GM21515 (cell line): ENCODE results near the gene ERBB2.
"Not testable (repeated sequence)": the region's sequence is repeated elsewhere in the genome, so short reads cannot be mapped to it uniquely, and the experiment has no call there.

Experiments used
- ATAC-seq: cut with Tn5 transposase; IDR thresholded peaks from one replicate; pipeline ENCODE4 v1.9.1; 2021; ENCODE audit not compliant: unreplicated experiment

ERBB2 gene

DNA sequence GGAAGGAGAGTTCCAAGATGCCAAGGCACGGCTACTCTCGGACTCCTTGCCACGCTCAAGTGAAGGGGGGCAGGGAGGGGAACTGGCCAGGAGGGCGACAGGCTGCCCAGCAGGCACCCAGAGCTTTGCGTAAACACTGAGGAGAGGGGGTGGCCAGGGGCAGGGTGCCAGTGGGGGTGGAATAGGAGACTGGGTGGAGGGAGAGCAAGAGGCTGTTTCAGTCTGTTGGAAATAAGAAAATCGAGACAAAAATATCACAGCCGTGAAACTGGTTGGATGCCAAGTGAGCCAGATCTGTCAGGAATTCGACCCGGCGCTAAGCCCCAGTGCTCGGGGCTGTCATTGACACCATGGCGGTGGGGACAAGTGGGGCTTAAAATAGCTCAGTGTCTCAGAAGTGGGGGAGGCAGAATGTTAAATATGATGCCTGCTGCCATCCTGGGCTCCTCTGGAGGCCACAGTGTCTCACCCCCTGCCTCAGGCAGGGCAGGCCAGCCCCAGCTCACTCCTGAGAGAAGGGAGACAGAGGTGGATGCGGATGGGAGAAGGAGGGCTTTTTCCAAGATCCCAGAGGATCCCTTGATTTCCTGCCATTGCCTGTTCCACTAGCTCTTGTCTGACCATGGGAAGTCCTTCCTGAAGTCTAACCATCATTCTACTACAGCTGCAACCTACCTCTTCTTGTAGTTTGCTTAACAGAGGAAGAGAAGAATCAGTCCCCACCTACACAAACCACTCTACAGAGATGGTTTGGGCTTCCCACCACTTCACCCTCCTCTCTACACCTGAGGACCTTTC lies 22.1 kb upstream of the ERBB2 start:
- ATAC-seq, result no peak

DNA sequence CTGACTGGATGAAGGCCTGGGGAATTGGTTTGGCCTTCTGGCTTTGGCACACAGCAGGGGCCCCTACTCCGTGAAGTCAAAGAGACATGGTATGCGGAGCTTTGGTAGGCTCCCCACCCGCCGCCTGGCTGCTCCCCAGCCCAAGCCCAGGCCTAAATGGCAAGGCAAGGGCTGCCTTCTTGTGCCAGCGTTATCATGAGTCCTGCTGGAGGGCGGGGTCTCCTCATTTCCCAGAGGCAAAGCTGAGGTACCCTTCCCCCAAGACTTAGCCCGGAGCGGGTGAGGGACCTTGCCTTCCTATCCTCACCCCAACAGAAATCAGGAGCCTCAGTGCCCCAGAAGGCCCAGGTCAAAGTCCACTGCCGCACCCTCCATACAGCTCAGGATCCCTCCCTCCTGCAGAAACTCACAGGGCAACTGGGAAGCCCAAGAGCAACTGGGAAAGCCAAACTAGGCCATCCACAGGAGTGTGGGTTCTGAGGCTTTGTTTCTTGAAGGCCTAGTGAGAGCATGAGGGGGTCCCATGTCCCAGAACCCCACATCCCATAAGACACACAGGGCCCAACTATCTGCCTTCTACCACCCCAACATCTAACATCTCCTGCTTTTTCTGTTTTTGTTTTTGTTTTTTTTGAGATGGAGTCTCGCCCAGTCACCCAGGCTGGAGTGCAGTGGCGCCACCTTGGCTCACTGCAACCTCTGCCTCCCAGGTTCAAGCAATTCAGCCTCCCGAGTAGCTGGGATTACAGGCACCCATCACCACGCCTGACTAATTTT lies 21.3 kb upstream of the ERBB2 start:
- no peak for ATAC-seq

DNA sequence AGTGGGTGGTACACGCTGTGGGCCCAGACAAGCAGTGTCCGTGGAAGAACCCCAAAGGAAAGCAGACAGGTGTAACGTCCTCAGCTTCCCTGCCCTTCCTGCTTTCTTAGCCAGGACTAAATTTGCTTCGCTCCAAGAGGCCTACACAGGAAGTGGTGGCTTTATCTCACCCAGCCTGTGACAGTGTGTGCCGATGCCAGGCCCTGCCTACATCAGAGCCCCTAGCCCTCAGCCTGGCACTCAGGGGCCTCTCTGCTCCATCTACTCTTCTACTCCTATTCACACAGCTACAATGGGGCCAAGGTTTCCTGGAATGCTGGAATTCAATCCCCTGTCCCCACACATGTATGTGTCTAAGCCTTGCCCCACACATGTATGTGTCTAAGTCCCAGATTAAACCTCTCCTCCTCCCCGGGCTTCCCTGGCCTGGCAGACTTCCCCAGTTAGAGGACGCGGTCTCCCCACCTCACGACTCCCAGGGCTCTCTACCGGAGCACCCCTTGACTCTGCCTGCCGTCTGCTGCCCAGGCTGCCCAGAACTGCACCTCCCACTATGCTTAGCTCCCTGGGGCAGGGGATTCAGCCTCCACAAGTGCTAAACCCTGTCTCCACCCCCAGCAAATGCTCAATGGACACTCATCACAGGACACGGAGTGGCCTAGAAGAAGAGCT lies 20.2 kb upstream of the ERBB2 start:
- no peak for ATAC-seq

DNA sequence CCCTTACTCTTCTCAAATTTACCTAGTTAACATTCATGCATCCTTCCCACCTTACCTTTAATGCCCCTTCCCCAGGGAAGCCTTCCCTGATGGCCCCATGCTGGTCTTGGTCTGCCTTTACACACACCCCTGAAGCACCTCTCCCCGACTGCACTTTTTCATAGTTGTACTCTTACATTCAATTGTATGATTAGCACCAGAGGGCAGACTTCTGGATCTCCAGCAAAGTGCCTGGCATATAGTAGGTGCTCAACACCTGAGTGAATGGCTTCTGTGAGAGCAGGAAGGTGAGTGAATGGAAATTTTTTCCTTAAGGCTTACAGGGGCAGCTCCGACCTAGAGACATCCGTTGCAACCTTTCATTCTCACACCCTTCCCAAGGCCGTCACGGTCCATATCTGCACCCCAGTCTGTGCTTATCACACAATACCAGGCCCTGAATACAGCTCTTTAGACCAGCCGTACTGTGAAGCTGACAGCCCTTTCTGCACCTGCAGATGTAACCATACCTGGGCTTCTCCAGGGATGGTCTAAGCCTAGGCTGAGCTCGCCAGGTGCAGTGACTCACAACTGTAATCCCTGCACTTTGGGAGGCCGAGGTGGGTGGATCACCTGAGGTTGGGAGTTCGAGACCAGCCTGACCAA lies 16.4 kb upstream of the ERBB2 start:
- ATAC-seq, result no peak

DNA sequence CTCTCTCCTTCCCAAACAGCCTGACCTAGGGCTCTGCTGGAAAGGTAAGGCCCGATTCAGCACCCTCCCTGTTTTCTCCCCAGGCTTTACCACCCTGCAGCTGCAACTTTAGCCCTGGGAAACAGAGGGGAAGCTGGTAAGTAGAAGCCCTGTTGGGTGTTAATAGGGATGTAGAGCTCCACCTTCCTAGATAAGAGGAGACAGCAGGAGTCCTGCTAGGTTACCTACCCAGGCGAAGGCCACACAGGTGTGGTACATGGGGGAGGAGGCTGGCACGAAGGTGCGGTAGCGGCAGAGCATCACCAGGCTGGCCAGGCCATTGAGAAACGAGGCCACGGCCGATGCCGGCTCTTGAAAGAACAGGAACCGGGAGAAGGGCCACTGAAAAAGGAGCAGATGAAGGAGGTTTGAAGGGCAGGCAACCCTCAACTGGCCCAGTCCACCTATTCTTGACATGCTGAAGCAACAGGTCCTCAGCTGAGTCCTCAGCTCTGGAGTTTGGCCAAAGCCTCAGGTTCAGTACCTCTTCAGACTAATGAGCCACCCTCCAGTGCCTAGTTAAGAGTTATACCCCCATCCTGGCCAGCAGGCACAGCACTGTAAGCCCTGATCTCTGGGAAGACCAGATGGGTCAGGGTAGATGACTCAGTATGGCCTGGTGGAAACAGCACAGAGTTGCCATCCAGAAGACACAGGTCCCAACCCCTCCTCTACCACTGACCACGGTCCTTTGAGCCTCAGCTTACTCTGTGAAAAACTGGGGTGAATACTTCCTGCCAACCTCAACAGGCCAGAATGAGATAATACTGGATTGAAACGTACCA lies 15.3 kb upstream of the ERBB2 start:
- ATAC-seq, result no peak

DNA sequence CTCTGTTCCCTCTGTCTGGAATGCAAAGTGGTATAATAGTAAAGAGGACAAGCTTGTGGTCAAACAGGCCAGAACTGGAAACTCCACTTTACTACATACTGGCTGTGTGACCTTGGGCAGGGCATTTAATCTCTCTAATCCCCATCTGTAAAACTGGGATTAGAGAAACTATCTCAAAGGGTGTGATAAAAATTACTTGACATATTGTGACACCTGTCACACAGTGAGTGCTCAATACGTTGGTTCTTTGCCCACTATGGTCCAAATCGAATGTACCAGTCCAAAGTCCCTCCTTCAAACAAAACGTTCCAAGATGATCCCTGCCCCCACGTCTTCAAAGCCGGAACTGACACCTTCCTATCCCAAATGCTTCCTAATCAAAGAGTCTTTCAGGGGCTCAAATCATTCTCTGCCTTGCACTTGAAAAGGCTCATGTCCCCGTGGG lies 12.7 kb upstream of the ERBB2 start:
- no peak for ATAC-seq

DNA sequence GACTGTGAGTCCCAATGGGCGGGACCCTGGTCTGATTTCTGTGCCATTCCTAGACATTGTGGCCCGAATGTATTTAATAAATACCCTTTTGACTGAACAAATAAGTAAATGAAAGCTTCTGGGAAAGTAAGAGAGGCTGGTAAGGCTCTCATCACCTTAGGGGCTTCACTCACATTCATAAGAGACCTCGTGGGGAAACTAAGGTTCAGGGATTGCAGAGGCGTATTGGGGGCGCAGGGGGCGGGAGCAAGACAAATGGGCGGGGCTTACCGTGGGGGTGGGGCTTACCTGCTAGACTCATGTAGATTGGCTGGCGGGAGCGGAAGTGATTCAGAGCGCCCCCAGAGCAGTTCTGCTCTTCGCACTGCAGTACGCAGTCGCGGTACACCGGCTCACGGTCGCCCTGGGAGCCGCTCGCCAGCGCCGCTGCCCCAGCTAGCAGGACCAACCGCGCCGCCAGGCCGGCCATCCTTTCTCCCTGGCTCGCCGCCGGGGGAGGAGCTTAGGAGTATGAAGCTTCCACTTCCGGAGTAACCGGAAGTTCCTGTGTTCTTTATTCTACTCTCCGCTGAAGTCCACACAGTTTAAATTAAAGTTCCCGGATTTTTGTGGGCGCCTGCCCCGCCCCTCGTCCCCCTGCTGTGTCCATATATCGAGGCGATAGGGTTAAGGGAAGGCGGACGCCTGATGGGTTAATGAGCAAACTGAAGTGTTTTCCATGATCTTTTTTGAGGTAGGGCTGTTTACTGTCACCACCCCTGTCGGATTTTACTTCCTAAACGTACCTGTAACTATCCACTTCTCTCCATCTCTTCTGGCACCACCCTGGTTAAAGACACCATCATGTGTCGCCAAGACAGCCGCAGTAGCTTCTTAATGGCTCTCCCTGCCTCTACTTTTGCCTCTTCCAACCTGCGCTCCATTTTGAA lies 12.1 kb upstream of the ERBB2 start, which contains the start of gene PGAP3:
TSS of gene PGAP3 (minus strand) at position 512 of the 929 bp plus-strand sequence. CDS start at position 469, 43 bp downstream.
- peak; percentile 76 for ATAC-seq

DNA sequence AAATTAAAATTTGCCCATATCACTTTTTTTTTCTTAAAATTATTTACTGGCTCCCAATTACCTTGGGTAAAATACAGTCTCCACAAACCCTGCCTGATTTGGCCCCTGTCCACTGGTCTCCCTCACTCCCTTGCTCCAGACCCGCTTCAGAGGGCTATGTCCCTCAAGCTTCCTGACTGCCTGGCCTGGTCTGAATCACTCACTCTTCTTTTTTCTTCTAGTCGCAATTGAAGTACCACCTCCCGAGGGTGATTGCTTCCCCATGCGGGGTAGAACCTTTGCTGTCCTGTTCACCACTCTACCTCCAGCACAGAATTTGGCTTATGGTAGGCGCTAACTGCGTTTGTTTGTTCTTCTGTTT lies 11.4 kb upstream of the ERBB2 start:
- ATAC-seq, result no peak

DNA sequence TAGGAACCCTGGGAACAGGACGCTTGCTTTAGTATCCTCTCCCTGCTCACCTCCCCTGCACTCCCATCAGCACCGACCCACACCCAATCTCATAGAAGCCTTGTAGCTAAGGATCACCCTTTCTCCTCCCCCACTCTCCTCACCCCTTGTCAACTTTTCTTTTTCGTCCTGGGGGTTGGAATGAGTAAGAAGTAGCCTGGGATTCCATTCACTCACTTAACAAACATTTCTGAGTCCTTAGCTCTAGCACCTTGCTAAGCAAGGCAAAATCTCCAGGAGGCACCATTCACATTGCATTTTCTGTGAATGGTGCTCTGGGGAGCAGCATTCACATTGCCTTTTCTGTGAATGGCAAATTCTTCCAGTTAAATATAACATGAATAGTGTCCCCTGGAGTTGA lies 10.9 kb upstream of the ERBB2 start:
- no peak for ATAC-seq

DNA sequence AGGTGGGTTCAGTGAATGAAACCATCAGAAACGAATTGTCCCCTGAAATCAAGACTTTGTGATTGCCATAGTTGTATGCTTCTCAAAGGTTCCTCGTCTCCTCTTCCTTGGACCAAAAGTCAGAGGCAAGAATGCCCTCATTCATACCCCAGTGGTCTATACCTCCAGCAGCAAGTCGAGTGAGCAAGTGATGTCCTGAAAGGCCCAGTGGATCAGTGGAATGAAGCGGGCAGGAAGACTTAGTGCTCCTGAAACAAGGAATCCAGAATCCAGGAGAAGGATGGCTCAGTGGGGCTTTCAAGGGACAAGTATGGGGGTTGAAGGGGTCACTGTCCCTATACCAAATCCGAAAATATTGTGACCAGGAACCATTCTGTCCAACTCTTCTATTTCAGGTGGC lies 5.3 kb upstream of the ERBB2 start:
- no peak for ATAC-seq

DNA sequence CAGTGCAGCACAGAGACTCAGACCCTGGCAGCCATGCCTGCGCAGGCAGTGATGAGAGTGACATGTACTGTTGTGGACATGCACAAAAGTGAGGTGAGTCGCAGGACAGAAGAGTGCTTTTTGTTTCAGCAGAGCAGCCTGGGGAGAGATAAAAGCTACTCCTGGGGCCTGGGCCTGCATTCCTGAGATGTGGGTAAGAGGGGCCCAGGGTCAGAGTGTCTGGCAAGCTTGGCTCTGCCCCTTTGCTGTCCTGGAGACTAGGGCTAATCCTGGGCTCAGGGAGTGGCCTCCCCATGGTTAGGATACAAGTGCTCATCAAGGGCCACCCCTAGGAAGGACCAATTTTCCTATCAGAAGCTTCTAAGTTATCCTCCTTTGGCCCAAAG lies 4.8 kb upstream of the ERBB2 start:
- no peak for ATAC-seq

DNA sequence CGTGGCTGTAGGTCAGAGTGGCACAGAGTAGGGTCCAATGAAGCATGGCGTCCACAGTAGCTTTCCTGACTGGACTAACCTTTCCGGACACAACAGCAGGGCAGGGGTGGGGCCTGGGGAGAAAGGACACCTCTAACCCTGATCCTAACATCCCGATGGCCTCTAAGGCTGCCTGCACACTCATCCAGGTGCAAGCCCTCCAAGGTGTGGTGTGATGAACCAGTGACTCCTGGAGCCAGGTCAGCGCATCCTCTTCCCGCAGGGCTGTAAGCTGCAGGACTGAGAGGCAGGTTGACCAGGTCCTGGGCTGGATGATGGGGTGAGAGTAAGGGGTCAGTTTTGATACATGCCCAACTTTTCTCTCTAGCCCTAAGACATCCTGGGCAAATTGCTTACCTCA lies 3.1 kb upstream of the ERBB2 start:
- ATAC-seq, result no peak

DNA sequence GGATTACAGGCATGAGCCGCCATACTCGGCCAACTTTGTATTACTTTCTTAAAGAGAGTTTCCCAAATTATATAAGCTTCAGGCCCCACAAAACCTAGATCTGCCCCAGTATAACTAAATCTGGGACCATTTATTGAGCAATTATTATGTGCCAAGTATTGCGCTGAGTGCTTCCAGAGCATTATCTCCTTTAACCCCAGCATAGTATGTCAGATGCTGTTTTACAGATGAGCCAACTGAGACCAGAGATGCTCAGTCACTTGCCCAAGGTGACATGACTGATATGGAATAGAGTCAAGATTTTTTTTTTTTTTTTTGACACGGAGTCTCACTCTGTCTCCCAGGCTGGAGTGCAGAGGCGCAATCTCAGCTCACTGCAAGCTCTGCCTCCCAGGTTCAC lies 1.9 kb upstream of the ERBB2 start:
- no peak for ATAC-seq

DNA sequence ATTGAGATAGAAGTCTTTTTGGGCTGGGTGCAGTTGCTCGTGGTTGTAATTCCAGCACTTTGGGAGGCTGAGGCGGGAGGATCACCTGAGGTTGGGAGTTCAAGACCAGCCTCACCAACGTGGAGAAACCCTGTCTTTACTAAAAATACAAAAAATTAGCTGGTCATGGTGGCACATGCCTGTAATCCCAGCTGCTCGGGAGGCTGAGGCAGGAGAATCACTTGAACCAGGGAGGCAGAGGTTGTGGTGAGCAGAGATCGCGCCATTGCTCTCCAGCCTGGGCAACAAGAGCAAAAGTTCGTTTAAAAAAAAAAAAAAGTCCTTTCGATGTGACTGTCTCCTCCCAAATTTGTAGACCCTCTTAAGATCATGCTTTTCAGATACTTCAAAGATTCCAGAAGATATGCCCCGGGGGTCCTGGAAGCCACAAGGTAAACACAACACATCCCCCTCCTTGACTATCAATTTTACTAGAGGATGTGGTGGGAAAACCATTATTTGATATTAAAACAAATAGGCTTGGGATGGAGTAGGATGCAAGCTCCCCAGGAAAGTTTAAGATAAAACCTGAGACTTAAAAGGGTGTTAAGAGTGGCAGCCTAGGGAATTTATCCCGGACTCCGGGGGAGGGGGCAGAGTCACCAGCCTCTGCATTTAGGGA lies 577 bp upstream of the ERBB2 start:
- ATAC-seq, result not testable (repeated sequence)

DNA sequence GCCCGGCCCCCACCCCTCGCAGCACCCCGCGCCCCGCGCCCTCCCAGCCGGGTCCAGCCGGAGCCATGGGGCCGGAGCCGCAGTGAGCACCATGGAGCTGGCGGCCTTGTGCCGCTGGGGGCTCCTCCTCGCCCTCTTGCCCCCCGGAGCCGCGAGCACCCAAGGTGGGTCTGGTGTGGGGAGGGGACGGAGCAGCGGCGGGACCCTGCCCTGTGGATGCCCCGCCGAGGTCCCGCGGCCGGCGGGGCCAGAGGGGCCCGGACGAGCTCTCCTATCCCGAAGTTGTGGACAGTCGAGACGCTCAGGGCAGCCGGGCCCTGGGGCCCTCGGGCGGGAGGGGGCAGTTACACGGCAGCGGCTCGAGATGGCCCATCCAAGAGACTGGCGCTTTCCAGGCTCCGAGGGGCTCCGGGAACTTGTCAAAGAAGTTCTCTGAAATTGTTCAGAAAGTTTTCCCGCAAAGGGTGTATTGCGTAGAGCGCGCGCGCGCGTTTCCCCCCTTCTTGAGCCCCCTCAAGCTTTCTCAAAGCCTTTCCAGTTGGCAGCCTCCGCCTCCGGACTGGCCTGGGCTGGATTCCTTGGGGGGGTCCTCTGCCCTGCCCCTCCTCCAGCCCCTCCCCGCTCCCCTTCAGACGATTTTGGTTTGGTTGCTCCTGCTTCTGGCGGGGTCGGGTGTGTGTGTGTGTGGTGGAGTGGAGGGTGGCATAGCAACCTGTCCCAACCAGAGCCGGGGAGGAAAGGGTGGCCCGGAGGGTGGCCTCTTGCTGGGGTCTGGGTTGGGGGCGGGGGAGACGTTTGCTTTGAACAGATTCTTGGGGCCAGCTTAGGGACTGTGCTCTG lies 504 bp downstream of the ERBB2 start:
- no peak for ATAC-seq

DNA sequence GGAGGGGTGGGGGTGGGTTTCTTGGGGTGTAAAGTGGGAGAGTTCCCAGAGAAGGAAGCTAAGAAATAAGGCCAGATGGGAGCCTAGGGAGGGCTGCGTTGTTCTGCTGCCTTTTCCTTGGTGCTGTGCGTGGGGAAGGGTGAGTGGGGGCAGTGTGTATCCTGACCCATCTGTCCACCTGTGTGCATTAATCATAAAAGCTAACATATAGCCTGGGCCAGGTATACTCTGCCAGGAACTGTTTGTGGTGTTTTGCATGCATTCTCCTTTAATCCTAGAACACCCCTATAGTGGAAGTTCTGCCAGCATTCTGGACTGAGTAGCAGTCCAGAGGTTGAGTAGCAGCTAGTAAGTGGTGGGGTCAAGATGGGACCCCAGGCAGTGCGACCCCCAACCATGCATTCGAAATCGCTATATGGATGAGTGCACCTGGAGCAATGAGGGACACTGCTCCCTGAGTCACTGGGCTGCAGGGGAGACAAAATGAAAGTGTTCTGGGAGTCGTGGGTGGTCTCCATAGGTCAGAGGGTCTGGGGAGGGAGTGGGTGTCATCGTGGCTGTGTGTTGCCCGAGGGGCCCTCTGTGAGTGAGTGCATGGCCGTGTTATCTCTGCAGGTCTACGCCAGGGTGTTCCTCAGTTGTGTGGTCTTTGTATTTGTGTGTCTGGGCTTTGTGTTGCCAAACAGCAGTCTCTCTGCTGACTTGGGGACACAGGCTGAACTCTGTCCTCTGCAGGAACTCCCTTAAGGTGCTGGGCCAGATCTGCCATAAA lies 1.3 kb downstream of the ERBB2 start:
- no peak for ATAC-seq

DNA sequence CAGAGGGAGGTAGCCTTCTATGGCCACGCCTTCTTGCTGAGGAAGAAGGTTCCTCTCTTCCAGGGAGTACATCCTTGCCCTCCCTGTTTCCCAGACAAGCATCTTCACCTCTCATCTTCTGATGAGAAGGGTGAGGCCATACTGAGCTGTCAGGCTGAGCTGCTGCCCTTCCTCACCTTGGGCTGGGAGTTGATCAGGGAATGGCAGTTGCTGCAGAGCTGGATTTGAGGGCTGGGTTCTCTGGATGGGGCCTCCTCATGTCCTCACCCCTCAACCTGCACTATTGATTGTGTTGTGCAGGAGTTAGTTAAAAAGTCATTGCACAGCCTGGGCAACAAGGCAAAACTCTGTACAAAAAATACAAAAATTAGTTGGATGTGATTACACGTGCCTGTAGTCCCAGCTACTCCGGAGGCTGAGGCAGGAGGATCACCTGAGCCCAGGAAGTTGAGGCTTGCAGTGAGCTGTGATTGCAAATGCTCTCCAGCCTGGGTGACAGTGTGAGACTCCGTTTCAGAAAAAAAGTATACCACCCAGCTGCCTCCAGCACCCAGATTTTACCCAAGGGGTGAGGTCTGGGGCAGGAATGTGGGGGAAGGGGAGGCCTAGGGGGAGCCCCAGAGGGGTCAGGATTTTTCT lies 2.0 kb downstream of the ERBB2 start:
- ATAC-seq, result no peak
